Fibroblast of pulmonary artery (primary cell): ENCODE measurements around the gene GPR22.

Experiments
- DNase-seq: peaks from one replicate; pipeline ENCODE4 v3.0.0-alpha.2; 2010; ENCODE audit warnings: low read depth
- H3K4me3 ChIP-seq: replicated peaks from 2 replicates; pipeline ENCODE4 v1.5.1; 2011; ENCODE audit warnings: low read depth, mild to moderate bottlenecking, control low read depth, low read length, moderate library complexity
- TF ChIP-seq, protein P1 (sequence below): IDR thresholded peaks from 2 replicates; pipeline ENCODE4 v1.5.1; 2011; ENCODE audit warnings: mild to moderate bottlenecking, control low read depth, low read length, inconsistent platforms; ENCODE audit errors: missing control alignments

GPR22 gene

DNA sequence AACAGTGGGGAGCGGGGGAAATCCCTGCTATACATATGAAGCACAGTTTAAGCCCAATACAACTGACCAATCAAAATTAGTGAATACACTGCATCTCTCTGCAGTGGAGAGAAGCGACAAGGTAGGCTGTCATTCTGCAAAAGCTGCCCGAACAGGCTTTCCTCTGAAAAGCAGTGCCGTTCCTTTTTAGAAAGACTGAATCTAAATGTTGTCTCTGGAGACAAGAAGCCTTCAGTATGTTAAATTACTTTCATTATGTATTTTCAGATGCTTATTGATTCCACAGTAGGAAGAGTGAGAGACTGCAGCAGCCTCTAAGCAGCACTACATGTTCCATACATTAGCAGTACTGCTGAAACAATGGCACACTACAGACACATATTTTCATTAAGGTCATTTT lies at the start of gene GPR22:
TSS of gene GPR22 (plus strand) at position 129 of the 400 bp plus-strand sequence. CDS start 4,004 bp downstream, outside the sequence.
- TF ChIP-seq, protein P1, sequence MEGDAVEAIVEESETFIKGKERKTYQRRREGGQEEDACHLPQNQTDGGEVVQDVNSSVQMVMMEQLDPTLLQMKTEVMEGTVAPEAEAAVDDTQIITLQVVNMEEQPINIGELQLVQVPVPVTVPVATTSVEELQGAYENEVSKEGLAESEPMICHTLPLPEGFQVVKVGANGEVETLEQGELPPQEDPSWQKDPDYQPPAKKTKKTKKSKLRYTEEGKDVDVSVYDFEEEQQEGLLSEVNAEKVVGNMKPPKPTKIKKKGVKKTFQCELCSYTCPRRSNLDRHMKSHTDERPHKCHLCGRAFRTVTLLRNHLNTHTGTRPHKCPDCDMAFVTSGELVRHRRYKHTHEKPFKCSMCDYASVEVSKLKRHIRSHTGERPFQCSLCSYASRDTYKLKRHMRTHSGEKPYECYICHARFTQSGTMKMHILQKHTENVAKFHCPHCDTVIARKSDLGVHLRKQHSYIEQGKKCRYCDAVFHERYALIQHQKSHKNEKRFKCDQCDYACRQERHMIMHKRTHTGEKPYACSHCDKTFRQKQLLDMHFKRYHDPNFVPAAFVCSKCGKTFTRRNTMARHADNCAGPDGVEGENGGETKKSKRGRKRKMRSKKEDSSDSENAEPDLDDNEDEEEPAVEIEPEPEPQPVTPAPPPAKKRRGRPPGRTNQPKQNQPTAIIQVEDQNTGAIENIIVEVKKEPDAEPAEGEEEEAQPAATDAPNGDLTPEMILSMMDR, result no peak
- DNase-seq, result no peak
- H3K4me3 ChIP-seq, result no peak within 1 kb of the TSS

DNA sequence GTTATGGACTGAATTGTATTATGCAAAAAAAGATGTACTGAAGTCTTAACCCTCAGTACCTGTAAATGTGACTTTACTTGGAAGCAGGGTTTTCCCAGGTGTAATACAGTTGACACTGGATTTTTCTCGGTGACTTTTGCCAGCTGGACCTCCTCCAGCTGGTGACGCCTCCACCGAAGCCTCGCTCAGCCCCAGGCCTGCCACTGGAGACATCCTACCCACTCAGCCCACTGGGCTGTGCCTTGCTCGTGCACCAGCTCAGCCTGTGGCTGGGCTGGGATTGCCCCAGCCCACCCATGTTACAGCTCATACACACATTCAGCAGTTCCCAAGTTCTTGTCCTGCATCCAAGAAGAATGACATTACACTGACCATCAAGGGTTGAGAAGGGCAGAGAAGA lies 42.4 kb upstream of the GPR22 start:
- TF ChIP-seq, protein P1, result no peak
- no peak overlapping the region for H3K4me3 ChIP-seq
- DNase-seq, result no peak

GRCh38 chr7:107428642-107429041 lies 41.2 kb upstream of the GPR22 start:
- DNase-seq, result no peak
- H3K4me3 ChIP-seq, result no peak overlapping the region
- TF ChIP-seq, protein P1, result no peak

DNA sequence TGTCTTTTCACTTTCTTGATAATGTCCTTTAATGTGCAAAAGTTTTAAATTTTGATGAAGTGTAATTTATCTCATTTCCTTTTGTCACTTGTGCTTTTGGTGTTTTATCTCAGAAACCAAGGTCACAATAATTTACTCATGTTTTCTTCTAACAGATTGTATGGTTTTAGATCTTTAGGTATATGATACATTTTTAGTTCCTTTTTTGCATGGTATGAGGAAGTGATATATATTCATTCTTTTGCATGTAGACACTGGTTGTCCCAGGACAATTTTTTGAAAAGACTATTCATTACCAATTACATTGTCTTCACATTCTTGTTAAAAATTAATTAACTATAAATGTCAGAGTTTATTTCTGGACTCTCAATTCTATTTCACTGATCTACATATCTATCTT lies 39.8 kb upstream of the GPR22 start:
- TF ChIP-seq, protein P1, result no peak
- DNase-seq, result no peak

DNA sequence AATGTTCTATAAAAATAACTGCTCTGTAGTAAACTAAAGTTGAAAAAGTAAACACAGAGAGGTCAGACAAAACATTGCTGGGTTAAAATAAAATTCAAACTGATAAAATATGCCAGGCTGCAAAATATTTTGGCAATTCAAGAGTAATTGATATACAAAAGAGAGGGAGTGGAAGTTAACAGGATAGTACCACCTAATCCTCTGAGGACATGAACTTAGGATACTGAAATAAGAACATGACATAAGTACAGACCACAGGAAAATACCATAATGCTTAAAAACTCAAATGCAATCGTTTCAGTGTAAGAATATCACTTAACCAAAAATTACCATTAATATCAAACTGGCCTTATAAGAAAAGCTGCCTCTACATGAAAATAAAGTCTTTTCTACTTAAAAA lies 37.6 kb upstream of the GPR22 start:
- H3K4me3 ChIP-seq, result no peak overlapping the region
- TF ChIP-seq, protein P1, result no peak
- DNase-seq, result no peak

More for the DNA sequence above, 39.8 kb upstream of the GPR22 start:
- H3K4me3 ChIP-seq, result no peak overlapping the region

GRCh38 chr7:107435749-107436148 lies 34.1 kb upstream of the GPR22 start:
- TF ChIP-seq, protein P1, result no peak
- no peak for DNase-seq
- no peak overlapping the region for H3K4me3 ChIP-seq

DNA sequence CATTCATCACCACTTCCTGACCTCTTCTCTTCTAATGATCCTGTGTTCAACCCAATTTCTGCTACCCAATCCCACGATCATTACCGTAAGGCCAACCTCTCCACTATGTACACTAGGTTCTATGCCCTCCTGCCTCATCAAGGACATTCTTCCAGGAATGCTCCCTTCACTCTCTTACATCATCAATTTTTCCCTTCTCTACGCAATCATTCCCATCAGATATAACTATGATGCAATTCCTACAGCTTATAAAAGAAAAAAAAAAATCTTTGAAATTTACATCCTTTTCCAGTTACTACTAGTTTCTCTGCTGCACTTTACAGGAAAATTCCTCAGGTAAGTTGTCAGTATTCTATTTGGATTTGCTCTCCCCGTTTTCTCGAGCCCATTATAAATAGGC lies 30.8 kb upstream of the GPR22 start:
- no peak overlapping the region for H3K4me3 ChIP-seq
- DNase-seq, result peak; percentile 36
- TF ChIP-seq, protein P1, result no peak
